Measurements from ENCODE around the gene FAM241B.

FAM241B gene

GRCh38 chr10:69642747-69643146 lies 12.7 kb downstream of the FAM241B start:
- Histone ChIP-seq H3K36me3 (ENCODE audit: control insufficient read depth in 4 of 4, insufficient read depth in 4 of 4, low read length in 3 of 4) (no peaks in the 10 kb centered on the region), H3K4me3 (ENCODE audit: control insufficient read depth in 1 of 7, extremely low read depth in 1 of 7, insufficient read depth in 4 of 7, low read depth in 2 of 7, low read length in 6 of 7) (no peak overlapping the region), H3K27me3 (replicated peaks in 2 of 5; ENCODE audit: control insufficient read depth in 4 of 5, insufficient read depth in 5 of 5, low read length in 4 of 5) (peaks cover 0 to 14% (median 6%) of the 10 kb centered on the region in 5 experiments), H3K9me3 (ENCODE audit: control extremely low read depth in 1 of 5, control insufficient read depth in 4 of 5, insufficient read depth in 2 of 5, low read depth in 1 of 5, low read length in 4 of 5) (no peaks in the 10 kb centered on the region), H3K27ac (ENCODE audit: insufficient read depth in 1 of 2, low read depth in 1 of 2, low read length in 2 of 2, poor library complexity in 1 of 2, severe bottlenecking in 2 of 2) (no peak overlapping the region), H3K4me1 (ENCODE audit: control extremely low read depth in 1 of 4, control insufficient read depth in 4 of 4, insufficient read depth in 4 of 4, low read length in 3 of 4) (no peaks in the 10 kb centered on the region)
- ChIA-PET POLR2A (no interaction called here), CTCF (interaction anchor here (0.9 to 18.3 kb wide), 13 partner anchors 14 to 273 kb away, joined by 3 to 294 read pairs (median 4); partner anchors contain the start of gene FAM241B)
- DNase-seq = no peak
- WGBS (ENCODE audit: insufficient coverage) = 95% methylated on average over 4 of the region's 5 CpGs

GRCh38 chr10:69643779-69644657 lies 14.0 kb downstream of the FAM241B start:
- no peaks in the 10 kb centered on the region for H3K36me3 ChIP-seq (ENCODE audit: control insufficient read depth in 4 of 4, insufficient read depth in 4 of 4, low read length in 3 of 4)
- POLR2A ChIA-PET = interaction anchor here (0.6 kb wide), 1 partner anchor 198 kb away, joined by 4 read pairs; no protein-coding TSS in a partner anchor
- H3K27me3 ChIP-seq (replicated peaks in 2 of 5; ENCODE audit: control insufficient read depth in 4 of 5, insufficient read depth in 5 of 5, low read length in 4 of 5) = peaks cover 0 to 14% (median 6%) of the 10 kb centered on the region in 5 experiments
- H3K4me1 ChIP-seq (ENCODE audit: control extremely low read depth in 1 of 4, control insufficient read depth in 4 of 4, insufficient read depth in 4 of 4, low read length in 3 of 4) = no peaks in the 10 kb centered on the region
- 62% methylated on average over 16 of the region's 16 CpGs for WGBS (ENCODE audit: insufficient coverage)
- no peaks in the 10 kb centered on the region for H3K9me3 ChIP-seq (ENCODE audit: control extremely low read depth in 1 of 5, control insufficient read depth in 4 of 5, insufficient read depth in 2 of 5, low read depth in 1 of 5, low read length in 4 of 5)
- H3K4me3 ChIP-seq (ENCODE audit: control insufficient read depth in 1 of 7, extremely low read depth in 1 of 7, insufficient read depth in 4 of 7, low read depth in 2 of 7, low read length in 6 of 7) = no peak overlapping the region
- DNase-seq = no peak
- CTCF ChIA-PET = interaction anchor here (1.2 to 18.3 kb wide), 16 partner anchors 8 to 274 kb away, joined by 3 to 294 read pairs (median 7); no protein-coding TSS in a partner anchor
- no peak overlapping the region for H3K27ac ChIP-seq (ENCODE audit: insufficient read depth in 1 of 2, low read depth in 1 of 2, low read length in 2 of 2, poor library complexity in 1 of 2, severe bottlenecking in 2 of 2)

- CTCF ChIA-PET = interaction anchor here (1.2 to 18.3 kb wide), 15 partner anchors 8 to 273 kb away, joined by 3 to 294 read pairs (median 8); no protein-coding TSS in a partner anchor
- WGBS (ENCODE audit: insufficient coverage) = 64% methylated on average over 13 of the region's 13 CpGs
Observed at GRCh38 chr10:69644658-69645295, 14.7 kb downstream of the FAM241B start.

GRCh38 chr10:69645296-69646184 lies 15.5 kb downstream of the FAM241B start:
- no peak overlapping the region for H3K27ac ChIP-seq (ENCODE audit: insufficient read depth in 1 of 2, low read depth in 1 of 2, low read length in 2 of 2, poor library complexity in 1 of 2, severe bottlenecking in 2 of 2)
- H3K4me1 ChIP-seq (ENCODE audit: control extremely low read depth in 1 of 4, control insufficient read depth in 4 of 4, insufficient read depth in 4 of 4, low read length in 3 of 4) = peaks cover 0 to 4% (median under 1%) of the 10 kb centered on the region in 4 experiments
- no peak overlapping the region for H3K4me3 ChIP-seq (ENCODE audit: control insufficient read depth in 1 of 7, extremely low read depth in 1 of 7, insufficient read depth in 4 of 7, low read depth in 2 of 7, low read length in 6 of 7)
- ChIA-PET POLR2A (no interaction called here), CTCF (interaction anchor here (1.2 to 18.3 kb wide), 14 partner anchors 7 to 270 kb away, joined by 3 to 294 read pairs (median 8); no protein-coding TSS in a partner anchor)
- H3K9me3 ChIP-seq (ENCODE audit: control extremely low read depth in 1 of 5, control insufficient read depth in 4 of 5, insufficient read depth in 2 of 5, low read depth in 1 of 5, low read length in 4 of 5) = no peaks in the 10 kb centered on the region
- DNase-seq = no peak
- 97% methylated on average over 18 of the region's 24 CpGs for WGBS (ENCODE audit: insufficient coverage)
- no peaks in the 10 kb centered on the region for H3K36me3 ChIP-seq (ENCODE audit: control insufficient read depth in 4 of 4, insufficient read depth in 4 of 4, low read length in 3 of 4)
- peaks cover 0 to 14% (median 6%) of the 10 kb centered on the region in 5 experiments for H3K27me3 ChIP-seq (replicated peaks in 2 of 5; ENCODE audit: control insufficient read depth in 4 of 5, insufficient read depth in 5 of 5, low read length in 4 of 5)

More at GRCh38 chr10:69644658-69645295, 14.7 kb downstream of the FAM241B start:
- Histone ChIP-seq H3K36me3 (ENCODE audit: control insufficient read depth in 4 of 4, insufficient read depth in 4 of 4, low read length in 3 of 4) (no peaks in the 10 kb centered on the region), H3K4me1 (ENCODE audit: control extremely low read depth in 1 of 4, control insufficient read depth in 4 of 4, insufficient read depth in 4 of 4, low read length in 3 of 4) (no peaks in the 10 kb centered on the region), H3K27ac (ENCODE audit: insufficient read depth in 1 of 2, low read depth in 1 of 2, low read length in 2 of 2, poor library complexity in 1 of 2, severe bottlenecking in 2 of 2) (no peak overlapping the region), H3K9me3 (ENCODE audit: control extremely low read depth in 1 of 5, control insufficient read depth in 4 of 5, insufficient read depth in 2 of 5, low read depth in 1 of 5, low read length in 4 of 5) (no peaks in the 10 kb centered on the region), H3K27me3 (replicated peaks in 2 of 5; ENCODE audit: control insufficient read depth in 4 of 5, insufficient read depth in 5 of 5, low read length in 4 of 5) (peaks cover 0 to 14% (median 6%) of the 10 kb centered on the region in 5 experiments), H3K4me3 (ENCODE audit: control insufficient read depth in 1 of 7, extremely low read depth in 1 of 7, insufficient read depth in 4 of 7, low read depth in 2 of 7, low read length in 6 of 7) (no peak overlapping the region)
- POLR2A ChIA-PET = interaction anchor here (0.6 kb wide), 1 partner anchor 198 kb away, joined by 4 read pairs; no protein-coding TSS in a partner anchor
- peak; percentile 32 to 57 (median 44) for DNase-seq

- Histone ChIP-seq H3K4me1 (ENCODE audit: control extremely low read depth in 1 of 4, control insufficient read depth in 4 of 4, insufficient read depth in 4 of 4, low read length in 3 of 4) (peaks cover 0 to 13% (median 5%) of the 10 kb centered on the region in 4 experiments), H3K4me3 (ENCODE audit: control insufficient read depth in 1 of 7, extremely low read depth in 1 of 7, insufficient read depth in 4 of 7, low read depth in 2 of 7, low read length in 6 of 7) (no peak overlapping the region), H3K36me3 (ENCODE audit: control insufficient read depth in 4 of 4, insufficient read depth in 4 of 4, low read length in 3 of 4) (no peaks in the 10 kb centered on the region), H3K9me3 (ENCODE audit: control extremely low read depth in 1 of 5, control insufficient read depth in 4 of 5, insufficient read depth in 2 of 5, low read depth in 1 of 5, low read length in 4 of 5) (no peaks in the 10 kb centered on the region), H3K27me3 (replicated peaks in 2 of 5; ENCODE audit: control insufficient read depth in 4 of 5, insufficient read depth in 5 of 5, low read length in 4 of 5) (peaks cover 0 to 11% (median 4%) of the 10 kb centered on the region in 5 experiments), H3K27ac (ENCODE audit: insufficient read depth in 1 of 2, low read depth in 1 of 2, low read length in 2 of 2, poor library complexity in 1 of 2, severe bottlenecking in 2 of 2) (no peak overlapping the region)
- ChIA-PET CTCF (interaction anchor here (1.0 to 18.3 kb wide), 8 partner anchors 9 to 268 kb away, joined by 3 to 294 read pairs (median 5); no protein-coding TSS in a partner anchor), POLR2A (no interaction called here)
- 69% methylated on average over 3 of the region's 11 CpGs for WGBS (ENCODE audit: insufficient coverage)
- no peak for DNase-seq
Observed at GRCh38 chr10:69646185-69647060, 16.4 kb downstream of the FAM241B start.

- H3K36me3 ChIP-seq (ENCODE audit: control insufficient read depth in 4 of 4, insufficient read depth in 4 of 4, low read length in 3 of 4) = no peaks in the 10 kb centered on the region
- peaks cover 0 to 14% (median 6%) of the 10 kb centered on the region in 4 experiments for H3K4me1 ChIP-seq (ENCODE audit: control extremely low read depth in 1 of 4, control insufficient read depth in 4 of 4, insufficient read depth in 4 of 4, low read length in 3 of 4)
- 100% methylated on average over 3 of the region's 6 CpGs for WGBS (ENCODE audit: insufficient coverage)
- H3K9me3 ChIP-seq (ENCODE audit: control extremely low read depth in 1 of 5, control insufficient read depth in 4 of 5, insufficient read depth in 2 of 5, low read depth in 1 of 5, low read length in 4 of 5) = no peaks in the 10 kb centered on the region
- no peak for DNase-seq
- ChIA-PET POLR2A (no interaction called here), CTCF (interaction anchor here (0.7 to 18.3 kb wide), 8 partner anchors 10 to 268 kb away, joined by 3 to 294 read pairs (median 5); no protein-coding TSS in a partner anchor)
- no peak overlapping the region for H3K27ac ChIP-seq (ENCODE audit: insufficient read depth in 1 of 2, low read depth in 1 of 2, low read length in 2 of 2, poor library complexity in 1 of 2, severe bottlenecking in 2 of 2)
- peaks cover 0 to 11% (median 2%) of the 10 kb centered on the region in 5 experiments for H3K27me3 ChIP-seq (replicated peaks in 2 of 5; ENCODE audit: control insufficient read depth in 4 of 5, insufficient read depth in 5 of 5, low read length in 4 of 5)
- H3K4me3 ChIP-seq (ENCODE audit: control insufficient read depth in 1 of 7, extremely low read depth in 1 of 7, insufficient read depth in 4 of 7, low read depth in 2 of 7, low read length in 6 of 7) = no peak overlapping the region
Observed at GRCh38 chr10:69647126-69647525, 17.1 kb downstream of the FAM241B start.

Measured in common myeloid progenitor, CD34-positive (primary cell).